Esophagus muscularis mucosa (tissue), 4 donors: ENCODE results near the gene SRRM3. TPM values are rescaled to one million over a fixed set of nuclear protein-coding genes. Genes with fewer than 3 reads are reported as not detected.
A peak's percentile ranks its signal among the peaks of the same experiment; 100 is the strongest.

Experiments
- DNase-seq: peaks from one replicate; pipeline ENCODE4 v3.0.0-alpha.2; 2017; ENCODE audit errors: extremely low spot score
- H3K27ac ChIP-seq, 4 donors: fragments of 200-600 bp; sonication (generic); replicated peaks in 1 of 4; 1 replicate in 3 of 4; 2 replicates in 1 of 4; pipeline ENCODE4 v1.5.1; 2016 to 2019; ENCODE audit warnings: mild to moderate bottlenecking in 1 of 4
- H3K27me3 ChIP-seq, 4 donors: fragments of 200-600 bp; sonication (generic); one replicate each; pipeline versions ENCODE4 v1.5.1 to v1.6.0; 2016 to 2019
- H3K36me3 ChIP-seq, 4 donors: fragments of 200-600 bp; sonication (generic); one replicate each; pipeline ENCODE4 v1.5.1; 2016 to 2019
- H3K4me1 ChIP-seq, 4 donors: fragments of 200-600 bp; sonication (generic); one replicate each; pipeline ENCODE4 v1.5.1; 2016 to 2019
- H3K4me3 ChIP-seq, 4 donors: fragments of 200-600 bp; sonication (generic); 1 replicate in 2 of 4; 2 replicates in 2 of 4; pipeline ENCODE4 v1.5.1; 2016 to 2019; ENCODE audit warnings: mild to moderate bottlenecking in 4 of 4, moderate library complexity in 1 of 4
- H3K9me3 ChIP-seq, 4 donors: fragments of 200-600 bp; sonication (generic); 1 replicate in 3 of 4; 2 replicates in 1 of 4; pipeline ENCODE4 v1.5.1; 2016 to 2019
- EP300 ChIP-seq: sonication (generic); formaldehyde crosslinking; IDR thresholded peaks from one replicate; pipeline ENCODE4 v1.6.1; 2017; ENCODE audit warnings: antibody characterized with exemption
- POLR2A ChIP-seq: fragments of 450-650 bp; IDR thresholded peaks from one replicate; pipeline ENCODE4 v1.6.1; 2017; ENCODE audit warnings: antibody characterized with exemption, moderate library complexity, mild to moderate bottlenecking, low read depth
- POLR2AphosphoS5 ChIP-seq, 2 donors: sonication (generic); formaldehyde crosslinking; IDR thresholded peaks; one replicate each; pipeline ENCODE4 v1.6.1; 2017; ENCODE audit warnings: antibody characterized with exemption in 2 of 2
- WGBS: methylation state at CpG from one replicate; pipeline ENCODE4 v1.1.5; 2018; 5-methylcytosine and 5-hydroxymethylcytosine counted together
- intact Hi-C: fragments of 100-400 bp; cut with DNase I; formaldehyde crosslinking; loops from one replicate; pipeline ENCODE4 v1.15.1; 2023
- total RNA-seq, 4 donors: library from RNA; depleted of rRNA; stranded (reverse); fragments of >200 nt; gene quantifications; one replicate each; pipeline versions ENCODE4 v1.1.0 to v1.2.1, GENCODE V29; 2016
- TF ChIP-seq, protein P1 (sequence below), 3 experiments: fragments of 200-600 bp in 2 of 3; fragments of 450-650 bp in 1 of 3; sonication (generic) in 2 of 3; IDR thresholded peaks; one replicate each; pipeline ENCODE4 v1.5.1; 2017 to 2019; ENCODE audit warnings: antibody characterized with exemption in 3 of 3, mild to moderate bottlenecking in 2 of 3, moderate library complexity in 1 of 3

Gene SRRM3
- total RNA-seq, 4 donors from 2014 or later: 2.1 to 4.9 (median 2.7) TPM

DNA sequence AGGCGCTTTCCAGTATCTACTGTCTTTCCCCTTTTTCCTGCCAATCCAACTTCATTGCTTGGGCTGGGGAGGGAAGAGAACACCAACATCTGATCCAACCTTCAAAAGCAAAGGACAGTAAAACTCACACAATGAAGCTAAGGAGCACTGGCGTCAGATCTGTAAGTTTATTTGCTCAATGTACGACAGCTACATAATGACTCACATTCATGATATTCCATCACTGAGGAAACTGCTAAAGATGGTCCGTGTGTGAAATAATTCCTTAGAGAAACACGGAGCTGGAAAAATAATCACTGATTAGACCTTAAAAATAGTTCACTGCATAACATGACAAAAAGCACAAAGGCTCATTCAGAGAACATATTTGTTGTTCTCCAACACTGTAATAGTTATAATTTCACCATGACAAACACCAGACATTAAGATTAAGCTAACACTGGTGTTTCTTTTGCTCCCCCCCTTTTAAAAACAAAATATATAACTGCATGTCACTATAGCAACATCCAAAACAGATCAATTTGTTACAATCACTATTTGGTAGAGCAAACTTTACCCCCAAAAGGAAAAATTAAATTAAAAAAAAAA, 125.0 kb downstream of the SRRM3 start:
- Histone ChIP-seq H3K4me3 (no peak overlapping the region), H3K27me3 (no peaks in the 10 kb centered on the region), H3K27ac (peak overlapping the region; percentile 4 to 40 (median 36)), H3K36me3 (peaks cover 17 to 67% (median 42%) of the 10 kb centered on the region in 4 donors), H3K4me1 (peaks cover 44 to 82% (median 57%) of the 10 kb centered on the region in 4 donors), H3K9me3 (no peaks in the 10 kb centered on the region)
- WGBS: 56% methylated on average over 5 of the region's 5 CpGs
- TF ChIP-seq POLR2AphosphoS5 (IDR thresholded peaks at IDR 0.05) (no peak), EP300 (no peak), POLR2A (no peak)
- TF ChIP-seq, protein P1, sequence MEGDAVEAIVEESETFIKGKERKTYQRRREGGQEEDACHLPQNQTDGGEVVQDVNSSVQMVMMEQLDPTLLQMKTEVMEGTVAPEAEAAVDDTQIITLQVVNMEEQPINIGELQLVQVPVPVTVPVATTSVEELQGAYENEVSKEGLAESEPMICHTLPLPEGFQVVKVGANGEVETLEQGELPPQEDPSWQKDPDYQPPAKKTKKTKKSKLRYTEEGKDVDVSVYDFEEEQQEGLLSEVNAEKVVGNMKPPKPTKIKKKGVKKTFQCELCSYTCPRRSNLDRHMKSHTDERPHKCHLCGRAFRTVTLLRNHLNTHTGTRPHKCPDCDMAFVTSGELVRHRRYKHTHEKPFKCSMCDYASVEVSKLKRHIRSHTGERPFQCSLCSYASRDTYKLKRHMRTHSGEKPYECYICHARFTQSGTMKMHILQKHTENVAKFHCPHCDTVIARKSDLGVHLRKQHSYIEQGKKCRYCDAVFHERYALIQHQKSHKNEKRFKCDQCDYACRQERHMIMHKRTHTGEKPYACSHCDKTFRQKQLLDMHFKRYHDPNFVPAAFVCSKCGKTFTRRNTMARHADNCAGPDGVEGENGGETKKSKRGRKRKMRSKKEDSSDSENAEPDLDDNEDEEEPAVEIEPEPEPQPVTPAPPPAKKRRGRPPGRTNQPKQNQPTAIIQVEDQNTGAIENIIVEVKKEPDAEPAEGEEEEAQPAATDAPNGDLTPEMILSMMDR (IDR thresholded peaks at IDR 0.05): no peak
- intact Hi-C loops: no loop called here
- no peak for DNase-seq

DNA sequence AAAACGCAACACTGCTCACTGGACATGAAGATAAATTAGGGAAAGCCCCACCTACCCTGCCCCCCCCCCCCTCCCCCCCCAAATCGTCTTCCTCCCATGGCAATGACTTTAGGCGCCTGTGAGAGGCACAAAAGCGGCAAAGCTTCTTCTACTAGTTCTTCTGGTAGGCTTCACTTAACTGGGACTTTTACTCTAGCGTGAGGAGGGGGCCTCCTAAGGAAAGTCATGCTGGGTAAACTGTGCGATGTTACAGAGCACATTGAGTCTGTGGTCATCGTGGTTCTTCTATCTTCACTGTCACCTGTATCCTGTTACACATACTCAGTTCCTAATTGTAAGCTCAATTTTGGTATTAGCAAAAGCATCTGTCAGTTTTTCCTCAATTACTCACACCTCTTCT, 125.9 kb downstream of the SRRM3 start:
- Histone ChIP-seq H3K27ac (peak overlapping the region in 2 of 4 donors; percentile 31 to 35), H3K9me3 (no peaks in the 10 kb centered on the region), H3K36me3 (peaks cover 17 to 63% (median 40%) of the 10 kb centered on the region in 4 donors), H3K27me3 (no peaks in the 10 kb centered on the region), H3K4me3 (no peak overlapping the region), H3K4me1 (peaks cover 46 to 86% (median 57%) of the 10 kb centered on the region in 4 donors)
- no peak for DNase-seq
- TF ChIP-seq EP300: no peak
- no peak for TF ChIP-seq POLR2AphosphoS5 (IDR thresholded peaks at IDR 0.05)
- TF ChIP-seq, protein P1 (IDR thresholded peaks at IDR 0.05): no peak
- no peak for TF ChIP-seq POLR2A
- intact Hi-C loops: no loop called here
- WGBS: 43% methylated on average over 6 of the region's 7 CpGs

DNA sequence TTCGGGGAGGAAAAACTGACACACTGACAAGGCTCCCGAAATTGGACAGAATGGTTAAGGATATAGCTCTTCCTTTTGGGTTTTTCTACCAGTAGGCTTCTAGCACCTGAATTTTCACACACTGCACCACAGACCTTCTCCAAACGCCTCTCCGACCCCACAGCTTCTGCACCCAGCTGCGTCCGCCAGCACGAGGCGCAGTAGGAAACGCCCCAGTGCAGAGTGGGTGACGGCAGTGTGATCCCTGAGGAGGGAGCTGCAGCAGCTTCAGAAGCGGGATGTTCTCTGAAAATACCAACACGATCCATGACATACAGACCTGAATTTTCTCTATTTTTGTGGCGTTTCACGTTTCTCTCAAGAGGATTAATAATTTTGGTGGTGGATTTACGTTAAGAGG, 126.7 kb downstream of the SRRM3 start:
- Histone ChIP-seq H3K4me3 (no peak overlapping the region), H3K36me3 (peaks cover 17 to 63% (median 40%) of the 10 kb centered on the region in 4 donors), H3K4me1 (peaks cover 46 to 86% (median 57%) of the 10 kb centered on the region in 4 donors), H3K27me3 (no peaks in the 10 kb centered on the region), H3K27ac (peak overlapping the region in 2 of 4 donors; percentile 6 to 13), H3K9me3 (no peaks in the 10 kb centered on the region)
- intact Hi-C loops: no loop called here
- DNase-seq: no peak
- TF ChIP-seq, protein P1 (IDR thresholded peaks at IDR 0.05): no peak
- TF ChIP-seq POLR2A: no peak
- TF ChIP-seq POLR2AphosphoS5 (IDR thresholded peaks at IDR 0.05): no peak
- no peak for TF ChIP-seq EP300
- 74% methylated on average over 15 of the region's 15 CpGs for WGBS

DNA sequence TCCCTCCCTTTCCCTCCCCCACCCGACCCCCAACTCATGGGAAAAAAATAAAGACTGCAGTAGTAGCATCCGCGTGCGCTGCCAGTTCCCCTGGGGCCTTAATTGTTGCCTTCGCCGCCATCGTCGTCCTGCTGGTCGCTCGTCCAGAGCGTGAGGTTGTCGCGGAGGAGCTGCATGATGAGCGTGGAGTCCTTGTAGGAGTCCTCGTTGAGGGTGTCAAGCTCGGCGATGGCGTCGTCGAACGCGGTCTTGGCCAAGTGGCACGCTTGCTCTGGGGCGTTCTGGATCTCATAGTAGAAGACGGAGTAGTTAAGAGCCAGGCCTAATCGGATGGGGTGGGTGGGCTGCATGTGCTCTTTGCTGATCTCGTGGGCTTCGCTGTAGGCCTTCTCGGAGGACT, 127.8 kb downstream of the SRRM3 start:
- TF ChIP-seq POLR2AphosphoS5 (IDR thresholded peaks at IDR 0.05) (no peak), POLR2A (no peak), EP300 (no peak)
- TF ChIP-seq, protein P1 (IDR thresholded peaks at IDR 0.05): no peak
- intact Hi-C loops: no loop called here
- no peak for DNase-seq

More for the DNA sequence above, 127.8 kb downstream of the SRRM3 start:
- H3K36me3 ChIP-seq: peaks cover 17 to 57% (median 40%) of the 10 kb centered on the region in 4 donors
- no peak overlapping the region for H3K4me3 ChIP-seq
- peaks cover 47 to 93% (median 66%) of the 10 kb centered on the region in 4 donors for H3K4me1 ChIP-seq
- WGBS: 96% methylated on average over 27 of the region's 29 CpGs
- no peaks in the 10 kb centered on the region for H3K9me3 ChIP-seq
- H3K27ac ChIP-seq: no peak overlapping the region
- no peaks in the 10 kb centered on the region for H3K27me3 ChIP-seq
